ENCODE data around the gene SPEN. TPM values are rescaled to one million over a fixed set of nuclear protein-coding genes. Genes with fewer than 3 reads are reported as not detected.

Gene SPEN
- total and polyA plus RNA-seq, 2 of the 13 experiments (the other 11 are each of a cell fraction or from before 2014, with no cell fraction given): 4.8 to 14.0 TPM

GRCh38 chr1:15939181-15940109 lies 91.9 kb downstream of the SPEN start (continued):
- TF ChIP-seq ZNF883 (CRISPR knock-in tag; IDR thresholded peaks at IDR 0.05; ENCODE audit: not compliant biosample characterization) (no peak), RNF219 (CRISPR knock-in tag; IDR thresholded peaks at IDR 0.05) (no peak), SUZ12 (IDR thresholded peaks at IDR 0.05; ENCODE audit: low read depth, low read length) (no peak), ZNF792 (CRISPR knock-in tag; IDR thresholded peaks at IDR 0.05) (no peak), ZFP36L2 (CRISPR knock-in tag; IDR thresholded peaks at IDR 0.05) (no peak), ZFP41 (CRISPR knock-in tag; IDR thresholded peaks at IDR 0.05; ENCODE audit: borderline replicate concordance) (no peak), PBX2 (CRISPR knock-in tag; IDR thresholded peaks at IDR 0.05) (no peak), TMF1 (CRISPR knock-in tag; IDR thresholded peaks at IDR 0.05; ENCODE audit: low read depth) (peak; percentile 56; the same call in 1 of the 2 replicates), REXO4 (CRISPR knock-in tag; IDR thresholded peaks at IDR 0.05; ENCODE audit: borderline replicate concordance) (no peak), TP53 (CRISPR knock-in tag; conservative IDR thresholded peaks at IDR 0.05) (no peak), ZBED4 (CRISPR knock-in tag; IDR thresholded peaks at IDR 0.05; ENCODE audit: borderline replicate concordance) (no peak), ZNF17 (CRISPR knock-in tag; IDR thresholded peaks at IDR 0.05) (no peak), SCMH1 (CRISPR knock-in tag; IDR thresholded peaks at IDR 0.05; ENCODE audit: borderline replicate concordance) (no peak), ZFP36 (IDR thresholded peaks at IDR 0.05; ENCODE audit: borderline replicate concordance, low read depth, low read length, partially characterized antibody) (no peak), RARG (CRISPR knock-in tag; IDR thresholded peaks at IDR 0.05; ENCODE audit: low read depth) (no peak), ZNF816 (CRISPR knock-in tag; IDR thresholded peaks at IDR 0.05; ENCODE audit: borderline replicate concordance) (no peak), ONECUT2 (CRISPR knock-in tag; IDR thresholded peaks at IDR 0.05) (no peak), POLR2A (IDR thresholded peaks at IDR 0.05; ENCODE audit: insufficient read depth in 1 of 2, low read depth in 2 of 2, low read length in 2 of 2) (0 out of 4 replicates have a peak, but pooled peaks of 1 of the 2 experiments have one; percentile 36), ZNF672 (CRISPR knock-in tag; IDR thresholded peaks at IDR 0.05) (no peak), ZNF460 (CRISPR knock-in tag; IDR thresholded peaks at IDR 0.05; ENCODE audit: borderline replicate concordance) (no peak), CBX2 (IDR thresholded peaks at IDR 0.05; ENCODE audit: low read depth, low read length) (no peak), CBX2 (CRISPR knock-in tag; IDR thresholded peaks at IDR 0.05; ENCODE audit: low read depth) (no peak), THAP8 (CRISPR knock-in tag; IDR thresholded peaks at IDR 0.05; ENCODE audit: borderline replicate concordance) (no peak)
